ENCODE results near the gene PKIB.

Gene PKIB

DNA sequence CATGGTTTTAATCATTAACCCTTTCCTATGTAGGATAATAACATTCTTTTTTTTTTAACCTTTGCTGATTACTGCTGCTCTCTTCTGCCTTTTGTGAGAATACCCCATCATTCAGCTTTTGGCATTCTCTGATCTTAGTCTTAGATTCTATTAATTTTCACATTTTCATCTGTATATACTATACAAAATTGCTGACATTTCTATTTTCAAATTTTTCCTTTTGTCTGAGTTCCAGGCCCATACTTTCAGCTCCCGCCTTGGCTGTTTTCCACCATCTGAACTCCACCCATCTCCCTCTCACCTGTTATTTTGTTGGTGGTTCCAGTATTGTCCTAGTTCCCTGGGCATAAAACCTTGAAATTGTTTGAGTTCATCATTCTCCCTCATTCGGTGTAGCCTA, 59.2 kb downstream of the PKIB start:
- Histone ChIP-seq H3K9me3 (replicated peaks; ENCODE audit: low read length) (no peaks in the 10 kb centered on the region), H3K4me3 (ENCODE audit: low read length) (no peak overlapping the region), H3K9ac (ENCODE audit: low read depth, low read length) (no peak overlapping the region), H3K4me1 (ENCODE audit: control insufficient read depth, insufficient read depth, low read length) (no peaks in the 10 kb centered on the region), H3K36me3 (ENCODE audit: insufficient read depth, low read length) (no peaks in the 10 kb centered on the region), H3K4me2 (ENCODE audit: low read length) (no peak overlapping the region), H3K27me3 (ENCODE audit: control insufficient read depth, insufficient read depth, low read length) (no peaks in the 10 kb centered on the region)

DNA sequence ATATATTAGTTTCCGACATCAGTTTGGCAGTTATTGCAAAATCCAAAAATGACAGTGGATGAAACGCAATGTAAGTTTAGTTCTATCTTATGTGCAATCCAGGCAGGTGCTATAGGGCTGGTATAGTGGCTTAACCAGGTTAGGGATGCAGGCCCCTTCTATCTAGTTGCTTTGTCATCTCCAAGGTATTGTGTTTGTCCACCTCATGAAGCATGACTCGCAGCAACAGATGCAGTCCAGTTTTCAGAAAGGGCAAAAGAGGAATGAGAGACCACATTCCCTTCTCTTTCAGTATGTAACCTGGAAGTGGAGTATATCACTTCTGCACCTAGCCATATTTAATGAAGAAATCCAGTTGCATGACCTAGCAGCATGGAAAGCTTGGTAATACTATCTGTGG, 59.7 kb downstream of the PKIB start:
- no peak overlapping the region for H3K4me3 ChIP-seq (ENCODE audit: low read length)
- H3K36me3 ChIP-seq (ENCODE audit: insufficient read depth, low read length): no peaks in the 10 kb centered on the region
- no peaks in the 10 kb centered on the region for H3K4me1 ChIP-seq (ENCODE audit: control insufficient read depth, insufficient read depth, low read length)
- H3K4me2 ChIP-seq (ENCODE audit: low read length): no peak overlapping the region
- H3K27me3 ChIP-seq (ENCODE audit: control insufficient read depth, insufficient read depth, low read length): no peaks in the 10 kb centered on the region
- no peaks in the 10 kb centered on the region for H3K9me3 ChIP-seq (replicated peaks; ENCODE audit: low read length)
- no peak overlapping the region for H3K9ac ChIP-seq (ENCODE audit: low read depth, low read length)

DNA sequence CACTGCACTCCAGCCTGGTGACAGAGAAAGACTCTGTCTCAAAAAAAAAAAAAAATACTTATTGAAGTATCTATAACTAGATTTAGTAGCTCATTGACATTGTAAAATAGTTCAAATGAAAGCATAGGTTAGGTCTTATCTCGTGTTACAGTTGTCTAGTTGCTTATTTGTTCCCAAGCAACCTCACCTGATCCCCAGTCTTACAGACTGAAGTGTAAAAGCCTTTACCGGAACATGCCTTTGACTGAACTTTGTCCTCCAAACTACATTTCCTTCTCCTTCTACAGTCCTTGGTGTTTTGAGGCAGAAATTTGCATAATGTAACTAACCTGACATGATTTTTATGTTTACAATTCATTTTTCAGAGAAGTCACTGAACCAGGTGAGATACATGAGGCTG, 61.0 kb downstream of the PKIB start:
- H3K27me3 ChIP-seq (ENCODE audit: control insufficient read depth, insufficient read depth, low read length): no peaks in the 10 kb centered on the region
- H3K4me3 ChIP-seq (ENCODE audit: low read length): no peak overlapping the region
- no peaks in the 10 kb centered on the region for H3K36me3 ChIP-seq (ENCODE audit: insufficient read depth, low read length)
- H3K9me3 ChIP-seq (replicated peaks; ENCODE audit: low read length): no peaks in the 10 kb centered on the region
- no peaks in the 10 kb centered on the region for H3K4me1 ChIP-seq (ENCODE audit: control insufficient read depth, insufficient read depth, low read length)
- no peak overlapping the region for H3K4me2 ChIP-seq (ENCODE audit: low read length)
- no peak overlapping the region for H3K9ac ChIP-seq (ENCODE audit: low read depth, low read length)

DNA sequence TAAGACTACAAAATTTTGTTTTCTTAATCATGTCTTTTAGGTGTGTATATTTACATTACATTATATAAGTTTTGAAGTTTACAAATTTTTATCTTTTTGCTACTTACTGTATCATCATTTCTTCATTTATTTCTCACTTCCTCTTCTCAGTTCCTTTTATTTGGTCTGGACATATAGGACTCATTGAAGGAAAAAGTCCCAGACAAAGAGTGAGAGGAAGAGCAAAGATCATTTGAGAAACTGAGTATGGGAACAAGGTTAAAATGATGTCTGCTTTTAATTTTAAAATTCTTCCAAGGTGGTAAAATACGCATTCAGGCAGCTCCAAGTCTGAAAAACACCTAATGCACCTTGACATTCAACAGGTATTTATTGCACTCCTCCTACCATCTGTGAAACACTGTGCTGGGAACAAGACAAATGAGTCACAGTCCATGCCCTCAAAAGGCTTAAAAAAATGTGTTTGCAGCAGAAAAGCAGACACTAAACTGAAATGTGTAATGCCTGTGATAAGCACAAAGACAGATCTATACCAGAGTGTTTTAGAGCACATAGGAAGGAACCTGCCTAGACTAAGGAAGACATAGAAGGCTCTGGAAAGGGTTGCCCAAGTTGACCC, 63.2 kb downstream of the PKIB start:
- no peak overlapping the region for H3K4me3 ChIP-seq (ENCODE audit: low read length)
- no peak overlapping the region for H3K9ac ChIP-seq (ENCODE audit: low read depth, low read length)
- no peak overlapping the region for H3K4me2 ChIP-seq (ENCODE audit: low read length)
- no peaks in the 10 kb centered on the region for H3K36me3 ChIP-seq (ENCODE audit: insufficient read depth, low read length)
- no peaks in the 10 kb centered on the region for H3K4me1 ChIP-seq (ENCODE audit: control insufficient read depth, insufficient read depth, low read length)
- H3K27me3 ChIP-seq (ENCODE audit: control insufficient read depth, insufficient read depth, low read length): no peaks in the 10 kb centered on the region
- H3K9me3 ChIP-seq (replicated peaks; ENCODE audit: low read length): no peaks in the 10 kb centered on the region

DNA sequence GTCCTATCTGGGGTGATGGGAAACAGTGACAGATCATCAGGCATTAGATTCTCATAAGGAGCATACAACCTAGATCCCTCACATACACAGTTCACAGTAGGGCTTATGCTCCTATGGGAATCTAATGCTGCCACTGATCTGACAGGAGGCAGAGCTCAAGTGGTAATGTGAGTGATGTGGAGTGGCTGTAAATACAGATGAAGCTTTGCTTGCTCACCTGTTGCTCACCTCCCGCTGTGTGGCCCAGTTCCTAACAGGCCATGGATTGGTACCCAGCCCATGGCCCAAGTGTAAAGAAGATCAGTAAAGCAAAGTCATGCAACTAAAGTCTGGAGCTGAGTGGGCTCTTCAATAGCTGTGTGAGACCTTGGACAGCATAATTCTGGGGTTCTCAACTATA, 65.9 kb downstream of the PKIB start:
- Histone ChIP-seq H3K4me3 (ENCODE audit: low read length) (no peak overlapping the region), H3K27me3 (ENCODE audit: control insufficient read depth, insufficient read depth, low read length) (no peaks in the 10 kb centered on the region), H3K9me3 (replicated peaks; ENCODE audit: low read length) (no peaks in the 10 kb centered on the region), H3K4me1 (ENCODE audit: control insufficient read depth, insufficient read depth, low read length) (no peaks in the 10 kb centered on the region), H3K9ac (ENCODE audit: low read depth, low read length) (no peak overlapping the region), H3K4me2 (ENCODE audit: low read length) (no peak overlapping the region), H3K36me3 (ENCODE audit: insufficient read depth, low read length) (no peaks in the 10 kb centered on the region)

DNA sequence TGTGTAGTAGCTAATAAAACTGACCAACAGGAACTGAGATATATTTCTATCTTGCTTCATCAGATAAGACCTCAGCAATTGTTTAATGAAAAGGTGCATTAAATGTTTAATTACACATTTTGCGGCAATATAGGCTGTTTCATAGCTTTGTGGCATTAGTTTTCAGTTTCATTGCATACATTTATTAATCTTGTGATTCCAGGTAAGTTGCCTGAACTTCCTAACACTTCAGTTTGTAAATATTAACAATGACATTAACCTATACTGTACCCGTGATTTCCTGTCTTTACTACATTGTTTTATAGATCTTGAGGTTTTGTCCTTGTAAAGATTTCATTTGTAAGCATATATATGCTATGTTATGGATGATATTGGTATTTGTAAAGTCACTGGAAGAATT, 66.5 kb downstream of the PKIB start:
- no peak overlapping the region for H3K9ac ChIP-seq (ENCODE audit: low read depth, low read length)
- no peaks in the 10 kb centered on the region for H3K9me3 ChIP-seq (replicated peaks; ENCODE audit: low read length)
- H3K4me3 ChIP-seq (ENCODE audit: low read length): no peak overlapping the region
- H3K4me1 ChIP-seq (ENCODE audit: control insufficient read depth, insufficient read depth, low read length): no peaks in the 10 kb centered on the region
- no peaks in the 10 kb centered on the region for H3K36me3 ChIP-seq (ENCODE audit: insufficient read depth, low read length)
- H3K4me2 ChIP-seq (ENCODE audit: low read length): no peak overlapping the region
- H3K27me3 ChIP-seq (ENCODE audit: control insufficient read depth, insufficient read depth, low read length): no peaks in the 10 kb centered on the region

DNA sequence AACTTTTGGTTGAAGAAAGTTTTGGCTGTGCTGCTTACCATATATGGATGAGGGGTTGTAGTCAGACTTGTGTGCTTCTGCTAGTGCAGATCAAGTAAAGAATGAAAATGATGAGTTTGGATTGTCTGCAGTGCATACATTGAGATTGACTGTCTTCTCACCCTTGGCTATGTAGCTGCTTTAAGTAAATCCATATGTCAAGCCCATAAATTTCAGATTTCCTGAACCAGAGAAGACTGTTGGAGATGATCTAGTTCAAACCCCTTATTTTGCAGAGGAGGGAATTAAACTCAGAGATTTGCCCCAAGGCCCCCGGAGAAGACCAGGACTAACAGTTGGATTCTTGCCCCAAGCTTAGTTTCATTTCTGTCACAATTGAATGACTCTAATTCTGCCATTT, 67.2 kb downstream of the PKIB start:
- no peak overlapping the region for H3K9ac ChIP-seq (ENCODE audit: low read depth, low read length)
- no peaks in the 10 kb centered on the region for H3K9me3 ChIP-seq (replicated peaks; ENCODE audit: low read length)
- no peaks in the 10 kb centered on the region for H3K36me3 ChIP-seq (ENCODE audit: insufficient read depth, low read length)
- no peaks in the 10 kb centered on the region for H3K27me3 ChIP-seq (ENCODE audit: control insufficient read depth, insufficient read depth, low read length)
- no peaks in the 10 kb centered on the region for H3K4me1 ChIP-seq (ENCODE audit: control insufficient read depth, insufficient read depth, low read length)
- no peak overlapping the region for H3K4me3 ChIP-seq (ENCODE audit: low read length)
- H3K4me2 ChIP-seq (ENCODE audit: low read length): no peak overlapping the region

DNA sequence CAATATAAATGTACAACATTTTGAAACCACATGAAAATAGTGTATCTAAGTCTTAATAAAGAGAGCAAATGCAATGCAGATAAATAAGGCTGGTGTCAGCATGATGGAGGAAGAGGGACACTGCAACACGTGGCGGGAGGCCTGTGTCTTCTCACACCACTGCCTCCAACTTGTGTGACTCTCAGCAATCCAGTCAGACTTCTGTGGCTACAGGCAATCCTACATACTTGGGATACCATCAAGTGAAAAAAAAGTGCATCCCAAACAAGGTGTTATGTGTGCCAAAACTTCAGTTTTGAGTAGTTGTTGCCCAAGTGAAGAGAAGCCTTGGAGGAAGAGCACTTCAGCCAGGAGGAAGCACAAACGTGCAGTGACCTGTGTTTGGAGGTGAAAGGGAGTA, 68.6 kb downstream of the PKIB start:
- H3K9me3 ChIP-seq (replicated peaks; ENCODE audit: low read length): no peaks in the 10 kb centered on the region
- no peak overlapping the region for H3K9ac ChIP-seq (ENCODE audit: low read depth, low read length)

DNA sequence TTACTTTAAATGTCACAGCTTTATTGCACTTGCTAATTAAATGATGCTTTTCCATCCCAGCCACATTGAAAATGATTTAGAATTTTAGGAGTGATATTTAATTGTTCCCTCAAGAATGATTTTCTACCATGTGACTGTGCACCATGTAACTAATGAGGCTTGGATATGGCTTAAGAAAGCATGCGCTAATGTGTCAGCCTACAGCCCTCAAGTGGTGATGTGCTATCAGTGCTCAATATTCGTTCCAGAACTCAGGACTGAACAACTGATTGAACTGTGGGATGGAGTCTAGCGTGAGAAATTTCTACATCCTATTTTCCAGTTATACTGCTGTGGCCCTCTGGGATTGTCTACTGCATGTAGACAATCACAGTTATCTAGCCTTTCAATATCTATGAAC, 71.5 kb downstream of the PKIB start:
- no peak overlapping the region for H3K9ac ChIP-seq (ENCODE audit: low read depth, low read length)
- H3K4me1 ChIP-seq (ENCODE audit: control insufficient read depth, insufficient read depth, low read length): no peaks in the 10 kb centered on the region
- H3K4me3 ChIP-seq (ENCODE audit: low read length): no peak overlapping the region
- H3K36me3 ChIP-seq (ENCODE audit: insufficient read depth, low read length): no peaks in the 10 kb centered on the region
- no peaks in the 10 kb centered on the region for H3K9me3 ChIP-seq (replicated peaks; ENCODE audit: low read length)
- H3K4me2 ChIP-seq (ENCODE audit: low read length): no peak overlapping the region
- no peaks in the 10 kb centered on the region for H3K27me3 ChIP-seq (ENCODE audit: control insufficient read depth, insufficient read depth, low read length)

More for the DNA sequence above, 68.6 kb downstream of the PKIB start:
- no peaks in the 10 kb centered on the region for H3K4me1 ChIP-seq (ENCODE audit: control insufficient read depth, insufficient read depth, low read length)
- H3K27me3 ChIP-seq (ENCODE audit: control insufficient read depth, insufficient read depth, low read length): no peaks in the 10 kb centered on the region
- H3K4me3 ChIP-seq (ENCODE audit: low read length): no peak overlapping the region
- H3K4me2 ChIP-seq (ENCODE audit: low read length): no peak overlapping the region
- no peaks in the 10 kb centered on the region for H3K36me3 ChIP-seq (ENCODE audit: insufficient read depth, low read length)

DNA sequence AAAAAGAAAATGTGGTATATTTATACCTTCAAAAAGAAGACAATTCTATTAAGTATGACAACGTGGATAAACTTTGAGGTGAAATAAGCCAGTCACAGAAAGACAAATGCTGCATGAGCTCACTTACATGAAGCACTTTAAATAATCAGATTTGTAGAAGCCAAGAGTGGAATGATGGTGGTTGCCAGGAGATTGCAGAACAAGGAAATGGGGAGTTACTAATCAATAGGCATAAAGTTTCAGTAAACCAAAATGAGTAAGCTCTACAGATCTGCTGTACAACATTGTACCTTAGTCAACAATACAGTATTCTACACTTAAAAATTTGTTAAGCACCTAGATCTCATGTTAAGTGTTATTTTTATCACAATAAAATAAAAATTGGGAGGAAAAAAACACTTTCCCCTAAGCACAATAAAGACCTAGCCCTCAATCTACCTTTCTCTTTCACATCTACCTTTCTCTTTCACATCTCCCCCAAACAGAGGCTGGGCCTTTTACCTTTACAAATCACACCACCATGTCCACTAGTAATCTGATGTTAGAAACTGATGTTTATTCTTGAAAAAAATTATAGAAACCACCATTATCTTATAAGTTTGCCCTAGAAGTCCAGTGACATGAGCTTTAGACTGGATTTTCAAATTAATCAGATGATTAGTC, 73.9 kb downstream of the PKIB start:
- Histone ChIP-seq H3K36me3 (ENCODE audit: insufficient read depth, low read length) (no peaks in the 10 kb centered on the region), H3K4me2 (ENCODE audit: low read length) (no peak overlapping the region), H3K9me3 (replicated peaks; ENCODE audit: low read length) (no peaks in the 10 kb centered on the region), H3K9ac (ENCODE audit: low read depth, low read length) (no peak overlapping the region), H3K4me1 (ENCODE audit: control insufficient read depth, insufficient read depth, low read length) (no peaks in the 10 kb centered on the region), H3K27me3 (ENCODE audit: control insufficient read depth, insufficient read depth, low read length) (no peaks in the 10 kb centered on the region), H3K4me3 (ENCODE audit: low read length) (no peak overlapping the region)

DNA sequence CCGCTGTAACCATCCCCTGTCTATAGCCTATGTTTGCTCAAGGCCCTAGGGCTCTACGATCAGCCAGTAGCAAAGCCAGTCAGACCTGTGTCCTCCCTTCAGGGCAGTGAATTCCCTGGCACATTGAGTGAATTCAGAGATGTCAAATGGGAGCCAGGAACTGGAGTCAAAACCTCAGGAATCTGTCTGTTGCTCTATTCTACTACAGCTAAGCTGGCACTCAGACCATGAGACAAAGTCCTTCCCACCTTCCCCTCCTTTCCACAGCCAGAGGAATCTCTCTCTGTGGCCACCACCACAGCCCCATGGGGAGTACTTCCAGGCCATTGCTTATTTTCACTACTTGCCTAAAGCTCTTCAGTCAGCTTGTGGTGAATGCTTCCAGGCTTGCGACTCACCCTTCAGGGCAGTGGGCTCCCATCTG, 82.0 kb downstream of the PKIB start:
- H3K4me1 ChIP-seq (ENCODE audit: control insufficient read depth, insufficient read depth, low read length): peaks cover 23% of the 10 kb centered on the region
- H3K9me3 ChIP-seq (replicated peaks; ENCODE audit: low read length): no peaks in the 10 kb centered on the region
- no peak overlapping the region for H3K4me3 ChIP-seq (ENCODE audit: low read length)
- no peaks in the 10 kb centered on the region for H3K27me3 ChIP-seq (ENCODE audit: control insufficient read depth, insufficient read depth, low read length)
- no peak overlapping the region for H3K4me2 ChIP-seq (ENCODE audit: low read length)
- no peaks in the 10 kb centered on the region for H3K36me3 ChIP-seq (ENCODE audit: insufficient read depth, low read length)
- H3K9ac ChIP-seq (ENCODE audit: low read depth, low read length): no peak overlapping the region

All from skeletal muscle satellite cell (primary cell).